ENCODE results near the gene TNFRSF25. TPM values are rescaled to one million over a fixed set of nuclear protein-coding genes. Genes with fewer than 3 reads are reported as not detected.

The TNFRSF25 gene
- total RNA-seq, 1 experiment from 2014 or later = 19.4 TPM

- Histone ChIP-seq H2BK20ac (ENCODE audit: low read depth, low read length, poor library complexity, severe bottlenecking) (no peak overlapping the region), H3K4ac (ENCODE audit: low read depth, low read length) (no peak overlapping the region), H3K23ac (ENCODE audit: insufficient read length, low read depth, low read length) (no peak overlapping the region), H3K4me2 (ENCODE audit: insufficient read depth, insufficient read length, low read length) (no peak overlapping the region), H4K5ac (ENCODE audit: insufficient read length, low read depth, low read length) (no peak overlapping the region), H3K23me2 (ENCODE audit: insufficient read length, low read depth, low read length, poor library complexity, severe bottlenecking) (peaks cover 4% of the 10 kb centered on the region), H3K56ac (ENCODE audit: insufficient read length, low read depth, low read length) (no peak overlapping the region), H3K9me3 (ENCODE audit: control insufficient read depth, low read depth, low read length) (no peaks in the 10 kb centered on the region), H3K79me2 (ENCODE audit: insufficient read depth, low read length) (no peaks in the 10 kb centered on the region), H2BK15ac (ENCODE audit: low read depth, low read length) (no peak overlapping the region), H3K4me1 (ENCODE audit: insufficient read depth, low read length) (no peaks in the 10 kb centered on the region), H2BK12ac (ENCODE audit: insufficient read length, low read depth, low read length) (no peak overlapping the region), H3K9ac (ENCODE audit: extremely low read depth, insufficient read length, low read length) (no peak overlapping the region), H2BK5ac (ENCODE audit: insufficient read length, low read length) (no peak overlapping the region), H2BK120ac (ENCODE audit: low read depth, low read length, poor library complexity, severe bottlenecking) (no peak overlapping the region), H3K27ac (ENCODE audit: insufficient read length, low read depth, low read length) (no peak overlapping the region), H3K79me1 (ENCODE audit: insufficient read depth, low read depth, low read length, poor library complexity, severe bottlenecking) (no peaks in the 10 kb centered on the region), H4K91ac (ENCODE audit: insufficient read length, low read depth, low read length) (no peak overlapping the region), H2AK5ac (ENCODE audit: insufficient read length, low read length) (no peak overlapping the region), H3T11ph (ENCODE audit: low read length) (no peak overlapping the region), H3K27me3 (ENCODE audit: insufficient read depth, low read length) (no peaks in the 10 kb centered on the region), H2AFZ (ENCODE audit: low read length) (no peak overlapping the region), H4K8ac (replicated peaks; ENCODE audit: insufficient read length, low read depth, low read length) (no peak overlapping the region), H3K18ac (ENCODE audit: insufficient read length, low read depth, low read length) (no peak overlapping the region), H4K20me1 (ENCODE audit: control insufficient read depth, insufficient read depth, insufficient read length) (no peaks in the 10 kb centered on the region), H3K14ac (ENCODE audit: insufficient read depth, low read length) (no peak overlapping the region)
- TF ChIP-seq CTCF (conservative IDR thresholded peaks at IDR 0.05) = no peak
- no CpG with 5 or more reads among the region's 31 CpGs for WGBS (ENCODE audit: extremely low coverage, insufficient read length, low lambda C conversion rate)
- Mint-ChIP-seq H3K27ac (no peak overlapping the region), H3K9me3 (no peaks in the 10 kb centered on the region), H3K36me3 (ENCODE audit: insufficient read depth in 1 of 3, low read depth in 3 of 3) (no peaks in the 10 kb centered on the region; a peak in 1 of 7 replicates), H3K4me3 (no peak overlapping the region), H3K4me1 (peaks cover 8 to 9% of the 10 kb centered on the region in 2 experiments), H3K27me3 (ENCODE audit: low read depth) (peaks cover 32% of the 10 kb centered on the region)
- DNase-seq = no peak
These were observed 36.3 kb upstream of the TNFRSF25 start for GRCh38 chr1:6502000-6502891.

Data from H9 (cell line).